ENCODE data around the gene NFE2.

DNA sequence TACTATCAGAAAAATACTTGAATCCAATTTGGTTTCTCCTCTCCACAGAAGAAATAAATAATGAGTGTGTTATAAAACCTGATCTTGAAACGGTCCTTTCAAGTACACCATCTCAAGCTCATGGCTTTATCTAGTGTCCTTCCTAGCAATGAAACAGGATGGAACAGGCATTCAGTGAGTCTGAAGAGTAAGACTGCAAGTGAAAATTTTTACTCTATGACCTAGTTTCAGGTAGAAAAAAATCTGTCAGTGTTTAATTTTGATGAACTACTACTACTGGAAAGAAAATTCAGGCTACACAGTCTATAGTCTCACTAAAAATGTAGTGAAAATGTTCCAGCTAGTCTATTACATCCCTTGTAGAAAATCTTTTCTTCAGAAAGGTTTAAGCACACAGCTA is 28.6 kb downstream of the NFE2 start:
- TF ChIP-seq CTCF (IDR thresholded peaks at IDR 0.05) (no peak), POLR2A (IDR thresholded peaks at IDR 0.05) (no peak), POLR2AphosphoS5 (IDR thresholded peaks at IDR 0.05; ENCODE audit: insufficient read depth in 1 of 2, low read depth in 1 of 2) (no peak)
